HS-5 (cell line): Measurements from ENCODE around the gene TNFRSF13B.
"Not testable (repeated sequence)": the region's sequence is repeated elsewhere in the genome, so short reads cannot be mapped to it uniquely, and the experiment has no call there.

Experiments used
- DNase-seq: peaks from one replicate; pipeline ENCODE4 v3.0.0-alpha.2; 2012; ENCODE audit warnings: low read depth

Gene TNFRSF13B

GRCh38 chr17:16971458-16972338, at the start of gene TNFRSF13B:
Gene TNFRSF13B (minus strand): TSS chr17:16972118. CDS start chr17:16972075, 43 bp downstream.
- DNase-seq: no peak

DNA sequence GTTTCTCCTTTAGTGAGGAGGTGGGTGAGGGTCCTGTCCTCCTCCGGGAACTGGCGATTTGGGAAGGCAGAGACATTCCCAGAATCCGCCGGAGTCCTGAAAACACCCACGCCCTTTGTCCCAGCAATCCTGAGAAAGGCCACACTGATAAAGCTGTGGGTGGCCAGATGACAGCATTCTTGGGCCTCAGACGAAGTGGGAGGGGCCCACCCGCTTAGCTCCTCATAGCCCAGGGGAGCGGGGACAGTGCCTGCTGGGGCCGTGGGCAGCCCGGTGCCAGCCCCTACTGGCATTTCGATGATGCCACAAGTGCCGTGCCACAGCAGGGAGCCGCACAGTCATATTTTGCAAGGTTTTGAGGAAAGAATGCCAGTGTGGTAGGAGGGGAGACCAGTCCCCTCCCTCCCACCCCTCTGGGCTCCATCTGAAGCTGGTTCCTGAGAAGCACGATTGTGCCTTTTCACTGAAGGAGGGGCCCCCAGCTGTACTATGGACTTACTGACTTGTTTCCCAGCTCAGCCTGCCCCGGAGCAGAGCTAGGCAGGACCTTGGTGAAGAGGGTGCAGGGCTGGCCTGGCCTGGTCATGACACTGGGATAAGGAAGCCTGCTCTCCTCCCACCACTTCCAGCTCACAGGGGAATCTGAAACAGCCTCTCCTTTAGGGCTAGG, 49.4 kb upstream of the TNFRSF13B start:
- no peak for DNase-seq

DNA sequence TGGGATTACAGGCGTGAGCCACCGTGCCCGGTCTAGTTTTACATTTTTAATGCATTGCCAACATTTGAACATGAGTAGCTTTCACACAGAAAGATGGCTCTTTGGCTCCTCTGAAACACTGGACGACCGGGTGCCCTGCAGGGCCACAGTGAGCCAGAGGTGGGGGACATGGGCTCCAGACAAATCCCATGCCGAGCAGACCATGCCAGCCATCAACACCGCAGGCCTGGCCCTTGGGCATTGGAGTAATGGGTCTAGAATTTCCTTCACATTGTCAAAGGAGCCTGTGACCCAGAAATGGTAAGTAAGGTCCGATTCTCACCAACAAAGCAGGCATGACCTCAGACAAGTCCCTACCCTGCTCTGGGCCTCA, 48.9 kb upstream of the TNFRSF13B start:
- DNase-seq: no peak

- DNase-seq: no peak
These were observed 48.1 kb upstream of the TNFRSF13B start for GRCh38 chr17:17019891-17020456.

- no peak for DNase-seq
These were observed 47.5 kb upstream of the TNFRSF13B start for GRCh38 chr17:17019430-17019762.

DNA sequence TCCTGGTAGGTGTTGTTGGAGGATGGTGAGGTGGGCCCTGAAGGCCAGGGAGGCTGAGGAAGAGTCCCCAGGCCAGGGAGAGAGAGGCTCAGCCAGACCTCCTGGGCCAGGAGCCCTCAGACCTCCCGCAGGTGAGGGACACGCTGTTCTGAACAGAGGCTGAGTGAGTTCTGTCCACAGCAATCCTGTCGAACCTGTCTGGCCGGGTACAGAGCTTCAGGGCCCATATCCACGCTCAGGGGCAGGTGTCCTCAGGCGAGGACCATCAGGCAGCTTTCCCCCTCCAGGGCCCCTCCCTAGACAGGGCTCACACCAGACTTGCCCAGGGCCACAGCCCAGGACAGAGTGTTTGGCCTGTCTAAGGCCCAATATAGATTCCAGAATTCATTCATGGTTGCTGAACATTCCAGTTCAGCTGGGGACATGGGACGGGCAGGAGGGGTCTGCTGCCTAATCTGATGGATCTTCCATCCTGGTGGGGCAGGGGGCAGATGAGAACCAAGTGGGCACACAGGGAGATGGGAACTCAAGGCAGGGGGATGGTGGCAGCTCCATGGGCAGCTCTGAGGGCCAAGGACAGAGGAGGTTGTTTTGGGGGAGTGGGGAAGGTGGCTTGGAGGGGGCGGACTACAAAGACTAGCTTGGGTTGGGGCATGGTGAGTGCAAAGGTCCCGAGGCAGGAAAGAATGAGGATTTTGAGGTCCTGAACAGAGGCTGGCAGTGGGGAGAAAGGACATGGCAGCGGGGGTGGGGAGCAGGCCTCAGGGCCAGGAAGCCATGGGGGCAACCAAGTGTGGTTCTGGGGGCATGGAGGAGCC, 46.9 kb upstream of the TNFRSF13B start:
- DNase-seq: no peak

- no peak for DNase-seq
These were observed 46.1 kb upstream of the TNFRSF13B start for GRCh38 chr17:17018021-17018441.

DNA sequence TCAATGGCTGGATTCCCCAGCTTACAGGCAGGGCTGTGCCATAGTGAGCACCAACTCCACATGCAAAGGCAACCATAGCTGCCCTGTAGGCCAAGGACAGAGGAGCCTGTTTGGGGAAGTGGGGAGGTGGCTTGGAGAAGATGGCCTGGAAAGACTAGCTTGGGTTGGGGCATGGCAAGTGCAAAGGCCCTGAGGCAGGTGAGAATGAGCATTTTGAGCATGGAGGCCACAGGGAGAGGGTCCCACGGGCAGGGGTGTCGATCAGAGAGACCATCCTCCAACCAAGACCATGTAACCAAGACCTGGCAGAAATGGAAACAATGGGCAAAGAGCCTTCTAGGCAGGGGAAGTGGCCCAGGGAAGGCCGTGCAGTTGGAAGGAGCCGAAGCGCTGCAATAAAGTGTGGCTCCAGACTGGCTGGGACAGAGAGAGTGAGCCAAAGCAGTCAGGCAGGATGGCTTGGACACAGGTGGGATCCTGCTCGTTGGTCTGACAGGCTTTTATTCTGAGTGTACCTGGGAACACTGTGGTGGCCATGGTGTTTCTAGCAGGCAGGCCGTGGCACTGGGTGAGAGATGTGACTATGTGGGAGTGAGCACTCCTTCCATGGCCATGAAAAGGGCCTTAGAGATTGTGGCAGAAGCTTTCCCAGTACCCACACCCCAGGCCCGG, 45.6 kb upstream of the TNFRSF13B start:
- DNase-seq: no peak

- DNase-seq: not testable (repeated sequence)
These were observed 44.6 kb upstream of the TNFRSF13B start for GRCh38 chr17:17016199-17017197.

DNA sequence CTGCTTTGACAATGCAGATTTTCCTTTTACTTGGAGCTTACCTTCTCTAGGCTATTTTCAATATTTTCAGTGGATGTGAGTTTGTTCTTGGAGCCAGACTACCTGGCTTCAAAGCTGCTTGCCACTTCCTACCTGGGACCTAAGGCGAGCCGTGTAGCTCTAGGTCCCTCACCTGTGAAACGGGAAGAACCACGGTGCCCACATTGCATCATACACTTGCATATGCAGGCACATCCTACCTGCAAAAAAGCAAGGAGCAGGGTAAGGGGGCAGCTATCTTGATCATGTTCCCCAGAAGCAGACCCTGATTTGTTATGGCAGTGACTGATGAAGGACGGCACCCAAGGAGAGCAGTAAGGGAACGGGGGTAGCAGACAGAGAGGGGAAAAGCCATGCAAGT, 43.3 kb upstream of the TNFRSF13B start:
- no peak for DNase-seq

- DNase-seq: not testable (repeated sequence)
These were observed 42.8 kb upstream of the TNFRSF13B start for GRCh38 chr17:17014748-17015124.

DNA sequence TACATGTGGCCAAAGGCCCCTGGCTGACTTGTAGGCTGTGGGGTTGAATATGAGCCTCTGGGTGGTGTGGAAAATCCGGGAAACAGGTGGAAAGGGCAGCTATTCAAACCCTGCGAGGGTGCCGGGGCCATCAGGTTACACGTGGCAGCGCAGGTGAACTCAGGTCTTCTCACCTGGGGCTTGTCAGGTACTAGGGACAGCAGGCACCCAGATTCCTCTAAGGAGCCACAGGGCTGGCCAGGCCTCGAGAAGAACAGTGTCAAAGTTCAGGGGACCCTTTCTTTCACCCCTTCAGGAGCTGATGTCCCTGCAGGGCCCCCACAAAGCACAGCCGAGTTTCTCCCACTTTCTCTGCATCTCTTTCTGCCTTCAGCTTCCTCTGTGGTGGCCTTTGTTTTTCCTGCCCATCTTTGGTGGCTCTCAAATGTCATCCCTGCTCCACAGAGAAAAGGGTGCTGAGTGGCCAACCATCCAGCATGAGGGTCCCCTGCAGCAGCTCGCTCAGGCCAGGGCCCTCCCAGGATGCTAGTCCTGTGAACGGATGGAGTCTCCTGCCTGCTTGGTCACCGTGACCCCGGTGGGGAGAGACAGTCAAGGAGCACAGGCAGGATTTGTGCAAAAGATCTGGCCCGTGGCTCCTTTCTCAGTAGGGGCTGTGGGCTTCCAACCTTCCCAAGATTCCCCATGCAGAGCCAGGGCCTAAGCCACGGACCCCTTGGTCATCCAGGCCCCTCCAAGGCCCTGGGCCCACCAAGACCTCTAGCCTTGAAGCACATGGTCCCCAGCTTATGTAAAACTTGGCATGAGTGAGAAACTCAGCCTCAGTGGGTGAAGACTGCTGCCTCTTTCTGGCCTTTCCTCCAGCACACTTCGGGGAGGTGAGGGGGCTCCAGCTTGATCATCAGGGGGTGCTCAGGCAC, 42.2 kb upstream of the TNFRSF13B start:
- not testable (repeated sequence) for DNase-seq

- peak; percentile 89 for DNase-seq
These were observed 39.4 kb upstream of the TNFRSF13B start for GRCh38 chr17:17011043-17011907.

DNA sequence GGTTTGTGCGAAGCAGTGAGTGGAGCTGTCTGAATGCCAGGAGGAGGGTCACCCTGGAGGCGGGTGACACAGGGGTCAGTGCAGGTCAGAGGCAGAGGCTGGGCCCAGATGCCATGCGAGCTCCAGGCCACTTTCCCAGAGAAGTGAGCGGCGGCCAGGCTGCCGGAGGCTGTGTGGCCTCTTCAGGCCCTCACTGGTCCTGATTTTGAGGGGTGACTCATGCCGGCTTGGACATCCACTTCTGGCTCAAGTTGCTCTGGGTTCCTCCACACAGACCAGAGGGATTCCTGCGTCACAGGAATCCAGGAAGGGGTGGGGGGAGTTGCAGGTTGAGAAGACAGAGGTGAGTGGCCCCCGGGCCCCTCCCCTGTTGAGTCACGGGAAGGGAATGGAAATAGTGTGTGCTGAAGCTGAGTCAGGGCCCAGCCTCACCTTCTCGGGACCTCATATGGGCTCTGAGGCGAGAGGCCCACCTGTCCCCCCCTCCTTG, 38.7 kb upstream of the TNFRSF13B start:
- not testable (repeated sequence) for DNase-seq

DNA sequence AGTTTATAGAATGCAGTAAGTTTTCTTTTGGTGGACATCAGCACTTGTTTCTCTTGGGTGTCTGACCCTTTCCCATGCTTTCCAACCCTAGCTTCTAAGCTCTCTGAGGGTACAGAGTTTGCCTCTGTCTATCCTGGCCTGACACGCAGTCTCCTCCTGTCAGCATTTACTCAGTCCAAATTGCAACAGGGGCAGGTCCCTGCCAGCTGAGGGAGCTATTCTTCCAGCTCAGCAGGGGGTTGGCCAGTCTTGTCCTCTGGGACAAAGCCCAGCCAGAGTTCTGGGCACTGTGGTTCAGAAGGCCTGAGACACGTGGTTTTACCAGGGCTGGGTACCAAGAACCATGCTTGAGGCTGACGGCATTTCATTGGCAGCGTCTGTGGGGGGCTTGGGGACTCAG, 38.1 kb upstream of the TNFRSF13B start:
- not testable (repeated sequence) for DNase-seq

DNA sequence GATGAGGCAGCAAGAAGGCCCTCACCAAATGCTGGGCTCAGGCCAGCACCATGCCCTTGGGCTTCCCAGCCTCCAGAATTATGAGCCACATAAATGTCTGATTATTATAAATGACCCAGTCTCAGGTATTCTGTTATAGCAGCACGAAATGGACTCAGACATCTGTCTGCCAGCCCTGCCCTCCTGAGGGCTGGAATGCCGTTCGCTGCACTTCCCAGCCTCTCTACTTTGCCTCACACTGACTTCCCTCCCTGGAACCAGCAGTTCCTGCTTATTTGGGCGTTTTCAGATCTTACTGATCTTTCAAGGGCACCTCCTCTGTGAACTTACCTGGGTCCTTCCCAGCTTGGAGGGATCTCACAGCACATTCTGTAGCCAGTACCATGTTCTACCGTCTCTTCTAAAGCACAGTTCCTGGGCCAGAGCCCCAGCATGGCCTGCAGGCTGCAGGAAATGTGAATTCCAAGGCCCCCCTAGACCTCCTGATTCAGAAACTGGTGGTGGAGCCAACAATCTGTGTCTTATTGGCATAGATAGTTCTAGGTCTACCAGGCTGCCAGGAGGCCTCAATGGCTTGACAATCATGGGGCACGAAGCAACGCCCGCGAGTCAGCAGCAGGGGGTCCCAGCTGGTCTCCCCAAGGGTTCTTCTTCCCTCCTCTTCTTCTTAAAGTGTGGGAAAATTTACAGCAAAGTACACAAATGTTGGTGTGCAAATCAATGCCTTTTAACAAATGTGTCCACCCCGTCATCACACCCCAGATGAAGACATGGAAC, 36.9 kb upstream of the TNFRSF13B start:
- DNase-seq: not testable (repeated sequence)

- DNase-seq: not testable (repeated sequence)
These were observed 36.0 kb upstream of the TNFRSF13B start for GRCh38 chr17:17007891-17008290.
